Stimulated activated effector memory CD8-positive, alpha-beta T cell treated with anti-CD3 and anti-CD28 coated beads, Interleukin-12 subunit alpha, Interleukin-12 subunit beta, amount 100 ng/mL, for 72 hours (primary cell): ENCODE measurements around the gene NDUFB8.

ENCODE experiments used
- ATAC-seq: fragments of 150-1000 bp; cut with Tn5 transposase; 2 replicates; pipeline ENCODE4 v1.10.0; 2021
- DNase-seq, 2 donors: peaks; one replicate each; pipeline ENCODE4 v3.0.0; 2021 to 2022; ENCODE audit warnings: low spot score in 2 of 2
- H3K27ac Mint-ChIP-seq: one replicate; pipeline ENCODE4 v1.8.0; 2022; ENCODE audit warnings: mild to moderate bottlenecking, mixed read lengths
- H3K36me3 Mint-ChIP-seq: one replicate; pipeline ENCODE4 v1.8.0; 2022; ENCODE audit warnings: mild to moderate bottlenecking, mixed read lengths
- H3K4me1 Mint-ChIP-seq: one replicate; pipeline ENCODE4 v1.8.0; 2022; ENCODE audit warnings: mixed read lengths
- H3K4me3 Mint-ChIP-seq: one replicate; pipeline ENCODE4 v1.8.0; 2022; ENCODE audit warnings: mild to moderate bottlenecking, mixed read lengths
- H3K9me3 Mint-ChIP-seq: one replicate; pipeline ENCODE4 v1.8.0; 2022; ENCODE audit warnings: mixed read lengths

Gene NDUFB8

DNA sequence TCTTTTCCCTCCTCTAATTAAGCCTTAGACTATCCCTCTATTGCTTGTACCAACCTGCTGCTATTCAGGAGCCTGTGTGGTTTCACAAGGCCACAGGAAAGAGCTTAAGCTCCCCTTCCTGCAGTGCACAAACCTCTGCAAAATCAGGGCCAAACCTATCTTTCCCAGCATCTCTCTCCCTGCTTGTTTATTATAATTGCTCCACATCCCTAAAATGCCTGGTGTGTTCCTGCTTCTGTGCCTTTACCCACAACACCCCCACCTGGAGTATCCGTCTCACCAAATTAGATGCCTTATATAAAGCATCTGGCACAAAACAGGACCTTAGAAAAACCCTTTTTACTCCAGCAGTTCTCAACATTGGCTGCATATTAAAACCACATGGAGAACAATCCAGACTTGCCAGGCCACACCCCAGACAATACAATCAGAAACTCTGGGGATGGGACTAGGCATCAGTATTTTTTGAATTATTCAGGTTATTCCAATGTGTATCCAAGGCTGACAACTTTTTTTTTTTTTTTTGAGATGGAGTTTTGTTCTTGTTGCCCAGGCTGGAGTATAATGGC lies 26.7 kb downstream of the NDUFB8 start:
- Mint-ChIP-seq H3K27ac (no peak overlapping the region), H3K9me3 (no peaks in the 10 kb centered on the region), H3K36me3 (peaks cover 92% of the 10 kb centered on the region), H3K4me1 (peaks cover 28% of the 10 kb centered on the region), H3K4me3 (no peak overlapping the region)
- DNase-seq (no peak), ATAC-seq (no peak)

DNA sequence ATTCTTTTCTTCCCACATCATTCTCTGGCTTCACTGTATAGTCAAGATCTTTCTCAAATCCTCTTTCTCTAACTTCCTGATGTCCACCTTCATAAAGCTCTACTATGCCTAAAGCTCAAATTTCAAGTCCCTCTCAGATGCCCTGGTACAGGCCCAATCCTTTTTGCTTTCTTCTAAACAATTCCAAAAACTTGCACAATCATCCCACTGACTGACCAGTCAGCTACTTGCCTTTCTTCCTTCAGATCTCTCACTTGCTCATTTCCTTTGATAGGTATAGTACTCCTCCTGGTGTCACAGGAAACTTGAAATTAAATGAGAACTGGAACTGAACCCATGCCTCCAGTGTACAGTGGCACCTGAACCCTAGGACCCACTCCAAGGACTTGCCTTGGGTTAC lies 28.2 kb downstream of the NDUFB8 start:
- Mint-ChIP-seq H3K4me1 (peaks cover 12% of the 10 kb centered on the region), H3K36me3 (peaks cover 86% of the 10 kb centered on the region), H3K27ac (no peak overlapping the region), H3K9me3 (no peaks in the 10 kb centered on the region), H3K4me3 (no peak overlapping the region)
- ATAC-seq (no peak), DNase-seq (no peak)

DNA sequence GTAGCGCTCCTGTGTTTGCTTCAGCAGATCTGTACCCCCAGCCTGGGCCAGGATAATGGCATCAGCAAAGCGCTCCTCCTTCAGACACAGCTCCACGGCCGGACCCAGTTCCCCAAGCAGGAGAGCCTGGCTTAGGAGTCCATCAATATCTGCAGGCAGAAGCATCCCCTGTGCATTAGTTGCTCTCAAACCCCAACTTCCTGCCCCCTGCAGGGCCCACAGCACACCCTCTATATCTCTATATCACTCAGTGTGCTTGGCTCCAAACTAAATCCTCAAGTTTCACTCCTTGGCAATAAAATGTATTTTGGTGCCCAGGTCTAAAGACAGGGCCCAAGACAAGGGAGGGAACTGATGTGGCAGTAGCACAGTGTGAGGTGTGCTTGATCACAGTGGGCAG lies 31.6 kb downstream of the NDUFB8 start:
- DNase-seq (no peak), ATAC-seq (no peak)
- no peak overlapping the region for H3K27ac Mint-ChIP-seq
- H3K9me3 Mint-ChIP-seq: no peaks in the 10 kb centered on the region
- H3K4me1 Mint-ChIP-seq: no peaks in the 10 kb centered on the region
- no peak overlapping the region for H3K4me3 Mint-ChIP-seq
- peaks cover 90% of the 10 kb centered on the region for H3K36me3 Mint-ChIP-seq

DNA sequence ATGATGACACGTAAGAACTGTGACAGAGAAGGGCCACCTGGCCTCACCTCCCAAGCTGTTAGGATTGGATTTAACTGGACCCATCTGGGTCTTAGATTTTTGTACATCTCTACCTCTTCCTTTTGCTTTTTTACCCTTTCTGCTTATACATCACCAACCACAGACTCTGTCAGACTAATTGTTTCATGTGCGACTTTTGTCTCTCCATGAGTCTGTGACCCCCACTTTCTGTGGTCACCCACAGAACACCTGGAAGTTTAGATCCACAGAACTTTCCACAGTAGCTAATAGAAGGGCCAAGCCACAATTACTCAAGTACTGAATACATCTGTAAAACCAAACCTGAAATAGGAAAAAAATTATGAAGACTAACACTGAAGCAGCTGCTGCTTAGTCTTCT lies 33.1 kb downstream of the NDUFB8 start:
- Mint-ChIP-seq H3K27ac (peak overlapping the region; percentile 27), H3K4me3 (no peak overlapping the region), H3K4me1 (no peaks in the 10 kb centered on the region), H3K36me3 (peaks cover 91% of the 10 kb centered on the region), H3K9me3 (no peaks in the 10 kb centered on the region)
- DNase-seq: no peak
- no peak for ATAC-seq

DNA sequence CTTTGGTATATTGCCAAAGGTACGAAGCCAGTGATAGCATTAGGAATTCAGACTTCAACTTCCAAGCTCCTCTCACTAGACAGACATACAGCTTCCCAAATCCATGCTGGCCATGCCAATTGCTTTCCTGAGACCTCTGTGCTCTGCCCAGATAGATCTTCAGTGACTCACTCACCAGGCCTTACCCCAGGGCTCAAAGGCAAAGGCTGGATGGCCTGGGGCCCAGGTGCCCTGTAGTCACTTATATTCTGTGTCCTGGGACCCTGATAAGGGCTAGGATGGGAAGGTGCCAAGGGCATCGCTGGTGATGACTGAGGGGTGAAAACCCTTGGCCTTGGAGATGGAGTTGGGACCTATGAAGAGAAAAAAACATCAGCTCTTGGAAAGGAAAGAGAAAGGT lies 39.1 kb downstream of the NDUFB8 start:
- no peak overlapping the region for H3K4me3 Mint-ChIP-seq
- ATAC-seq: no peak
- no peak overlapping the region for H3K27ac Mint-ChIP-seq
- H3K4me1 Mint-ChIP-seq: no peaks in the 10 kb centered on the region
- H3K9me3 Mint-ChIP-seq: no peaks in the 10 kb centered on the region
- no peak for DNase-seq
- H3K36me3 Mint-ChIP-seq: peaks cover 95% of the 10 kb centered on the region

DNA sequence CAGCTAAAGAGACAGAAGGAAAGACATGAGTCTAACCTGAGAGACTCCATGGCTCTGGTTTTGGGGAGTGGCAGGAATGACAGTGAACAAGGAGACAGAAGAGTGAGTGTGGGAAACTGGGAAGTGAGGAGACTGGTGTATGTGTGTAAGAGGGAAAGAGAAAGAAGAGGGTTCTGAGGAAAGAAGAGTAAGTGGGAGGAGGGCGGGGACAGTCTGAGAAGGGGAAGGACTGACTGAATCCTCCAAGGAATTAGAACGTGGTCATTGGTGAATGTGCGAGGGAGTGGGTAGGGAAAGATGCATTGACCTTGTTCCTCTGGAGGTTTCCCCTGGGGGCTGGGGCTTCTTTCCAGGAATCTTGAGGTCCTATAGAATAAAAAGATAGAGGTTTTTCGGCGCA lies 40.3 kb downstream of the NDUFB8 start:
- no peaks in the 10 kb centered on the region for H3K4me1 Mint-ChIP-seq
- no peaks in the 10 kb centered on the region for H3K9me3 Mint-ChIP-seq
- ATAC-seq: no peak
- H3K27ac Mint-ChIP-seq: no peak overlapping the region
- peaks cover 84% of the 10 kb centered on the region for H3K36me3 Mint-ChIP-seq
- no peak for DNase-seq
- no peak overlapping the region for H3K4me3 Mint-ChIP-seq

DNA sequence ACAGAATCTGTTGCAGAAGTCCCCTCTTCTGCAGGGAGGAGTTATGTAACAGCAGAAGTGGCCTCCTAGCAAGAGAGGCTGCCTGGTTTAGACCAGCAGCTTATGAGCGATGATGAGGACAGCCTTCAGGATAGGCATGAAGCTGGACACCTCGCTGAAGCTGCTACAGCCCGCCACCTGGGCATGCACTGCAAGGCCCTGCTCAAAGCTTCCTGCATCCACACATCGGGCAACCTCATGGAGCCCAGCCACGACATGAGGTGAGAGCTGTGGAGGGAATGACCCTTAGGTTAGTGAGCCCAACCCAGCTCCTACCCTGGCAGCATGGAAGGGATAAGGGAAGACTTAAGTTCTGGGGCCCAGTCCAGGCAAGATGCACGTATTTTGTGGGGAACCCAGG lies 42.1 kb downstream of the NDUFB8 start:
- H3K4me1 Mint-ChIP-seq: peaks cover 11% of the 10 kb centered on the region
- peaks cover 65% of the 10 kb centered on the region for H3K36me3 Mint-ChIP-seq

DNA sequence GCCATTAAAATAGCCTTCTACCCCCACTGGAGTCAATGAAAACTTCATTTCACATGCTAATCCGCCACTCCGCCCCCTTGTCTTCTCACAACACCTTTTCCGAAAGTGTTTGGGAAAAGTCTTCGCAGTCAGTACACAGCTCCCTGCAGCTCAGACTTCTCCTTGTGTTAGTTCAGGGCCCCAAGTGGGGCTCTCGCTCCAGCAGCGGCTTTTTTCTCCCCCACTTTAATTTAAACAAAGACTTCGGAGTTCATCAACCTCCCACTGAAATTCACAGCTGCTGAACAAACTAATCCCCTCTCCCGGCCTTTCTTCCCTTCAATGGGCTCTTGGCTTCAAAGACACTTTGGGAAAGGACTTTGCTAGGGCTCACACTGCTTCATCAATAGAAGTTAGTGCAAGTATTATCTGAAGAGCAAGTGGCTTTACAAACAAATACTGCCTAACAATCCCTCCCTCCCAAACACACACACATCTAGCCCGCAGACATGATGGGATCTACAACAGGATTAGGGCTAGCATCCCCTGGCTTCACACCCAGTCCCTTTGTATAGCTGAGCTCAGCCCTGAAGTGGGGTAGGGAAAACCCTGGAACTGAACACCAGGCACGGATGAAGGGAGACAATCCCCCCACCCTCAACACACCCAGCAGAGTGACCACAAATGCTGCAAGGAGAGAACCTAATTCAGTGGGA lies 43.7 kb downstream of the NDUFB8 start:
- DNase-seq (no peak), ATAC-seq (no peak)
- peaks cover 24% of the 10 kb centered on the region for H3K4me1 Mint-ChIP-seq
- no peak overlapping the region for H3K4me3 Mint-ChIP-seq
- no peak overlapping the region for H3K27ac Mint-ChIP-seq
- H3K9me3 Mint-ChIP-seq: no peaks in the 10 kb centered on the region
- peaks cover 56% of the 10 kb centered on the region for H3K36me3 Mint-ChIP-seq

More for the DNA sequence above, 42.1 kb downstream of the NDUFB8 start:
- ATAC-seq (no peak), DNase-seq (no peak)
- Mint-ChIP-seq H3K4me3 (no peak overlapping the region), H3K9me3 (no peaks in the 10 kb centered on the region), H3K27ac (no peak overlapping the region)

DNA sequence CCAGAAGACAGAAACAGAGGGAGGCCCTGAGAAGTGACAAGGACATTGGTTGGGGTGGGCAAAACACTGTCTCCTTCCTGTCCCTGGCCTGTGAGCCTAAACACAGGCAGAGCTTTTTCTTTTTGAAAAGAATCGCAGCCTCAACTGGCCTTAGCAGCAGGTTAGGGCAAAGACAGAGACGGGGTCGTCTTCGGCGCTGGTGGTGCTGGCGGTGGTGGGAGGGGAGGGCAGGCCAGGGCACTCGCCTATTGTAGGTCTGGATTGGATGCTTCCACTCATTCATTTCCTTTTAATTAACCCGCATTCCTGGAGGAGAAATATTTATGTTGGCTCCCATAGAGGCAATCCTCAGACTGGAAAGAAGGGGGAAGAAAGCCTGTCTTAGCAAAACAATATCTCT lies 44.3 kb downstream of the NDUFB8 start:
- Mint-ChIP-seq H3K4me1 (peaks cover 24% of the 10 kb centered on the region), H3K27ac (no peak overlapping the region), H3K4me3 (no peak overlapping the region), H3K36me3 (peaks cover 51% of the 10 kb centered on the region), H3K9me3 (no peaks in the 10 kb centered on the region)
- ATAC-seq (no peak), DNase-seq (no peak)

DNA sequence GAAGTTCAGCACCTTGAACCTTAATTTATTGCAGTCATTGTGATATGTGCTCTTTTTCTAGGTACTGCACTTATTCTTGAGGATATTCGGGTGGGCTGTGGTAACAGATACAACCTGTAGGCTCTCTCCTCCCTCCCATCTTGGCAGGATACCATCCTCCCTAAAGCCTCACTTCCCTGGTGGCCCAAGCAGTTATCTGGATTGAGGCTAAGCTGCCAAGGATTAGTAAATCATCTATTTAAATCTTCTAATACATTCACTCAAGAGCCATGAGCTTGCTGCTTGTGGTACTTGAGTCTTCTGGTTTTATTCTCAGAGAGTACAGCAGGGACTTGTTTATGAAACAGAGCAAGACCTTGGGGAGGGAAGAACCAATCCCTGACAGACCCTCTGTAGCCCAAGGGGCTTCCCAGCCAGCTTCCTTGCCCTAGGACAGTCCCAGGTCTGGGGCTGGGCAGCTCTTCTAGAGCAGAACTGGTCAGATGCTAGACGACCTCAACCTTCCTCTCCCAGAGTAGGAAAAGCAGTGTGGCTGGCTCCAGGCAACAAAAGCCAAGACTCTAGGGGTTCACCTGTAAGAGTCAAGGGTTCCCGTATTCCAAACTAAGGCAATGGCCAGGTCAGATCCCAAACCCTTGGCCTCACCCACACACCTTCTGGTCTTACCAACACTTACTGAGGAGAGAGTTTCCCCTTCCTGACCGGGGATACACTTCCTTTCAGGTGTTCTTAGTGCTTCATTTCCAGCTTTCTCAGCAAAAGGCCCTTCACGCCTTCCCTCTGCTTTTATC lies 45.6 kb downstream of the NDUFB8 start:
- no peak for DNase-seq
- H3K36me3 Mint-ChIP-seq: peaks cover 38% of the 10 kb centered on the region
- no peak for ATAC-seq
- peaks cover 24% of the 10 kb centered on the region for H3K4me1 Mint-ChIP-seq
- no peak overlapping the region for H3K27ac Mint-ChIP-seq
- H3K4me3 Mint-ChIP-seq: no peak overlapping the region
- no peaks in the 10 kb centered on the region for H3K9me3 Mint-ChIP-seq

DNA sequence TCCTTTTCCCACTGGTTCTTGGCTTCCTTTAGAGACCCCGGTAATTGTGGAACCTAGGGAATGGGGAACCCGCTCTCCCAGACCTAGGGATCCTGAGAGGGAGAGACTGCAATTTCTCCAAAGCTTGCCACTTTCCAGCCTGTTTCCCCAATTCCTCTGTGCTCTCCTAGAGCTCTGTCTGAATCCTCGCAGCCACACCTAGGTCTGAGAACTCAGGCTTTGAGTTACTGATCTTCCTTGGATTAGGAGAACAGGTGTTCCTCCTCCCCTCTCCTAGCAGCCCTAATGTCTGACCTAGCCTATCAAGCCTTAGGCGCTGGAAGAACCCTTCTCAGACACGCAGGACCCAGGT lies 46.9 kb downstream of the NDUFB8 start:
- ATAC-seq (no peak), DNase-seq (no peak)
- Mint-ChIP-seq H3K4me1 (peaks cover 24% of the 10 kb centered on the region), H3K4me3 (peak overlapping the region; percentile 80), H3K36me3 (peaks cover 26% of the 10 kb centered on the region), H3K9me3 (no peaks in the 10 kb centered on the region), H3K27ac (peak overlapping the region; percentile 58)

DNA sequence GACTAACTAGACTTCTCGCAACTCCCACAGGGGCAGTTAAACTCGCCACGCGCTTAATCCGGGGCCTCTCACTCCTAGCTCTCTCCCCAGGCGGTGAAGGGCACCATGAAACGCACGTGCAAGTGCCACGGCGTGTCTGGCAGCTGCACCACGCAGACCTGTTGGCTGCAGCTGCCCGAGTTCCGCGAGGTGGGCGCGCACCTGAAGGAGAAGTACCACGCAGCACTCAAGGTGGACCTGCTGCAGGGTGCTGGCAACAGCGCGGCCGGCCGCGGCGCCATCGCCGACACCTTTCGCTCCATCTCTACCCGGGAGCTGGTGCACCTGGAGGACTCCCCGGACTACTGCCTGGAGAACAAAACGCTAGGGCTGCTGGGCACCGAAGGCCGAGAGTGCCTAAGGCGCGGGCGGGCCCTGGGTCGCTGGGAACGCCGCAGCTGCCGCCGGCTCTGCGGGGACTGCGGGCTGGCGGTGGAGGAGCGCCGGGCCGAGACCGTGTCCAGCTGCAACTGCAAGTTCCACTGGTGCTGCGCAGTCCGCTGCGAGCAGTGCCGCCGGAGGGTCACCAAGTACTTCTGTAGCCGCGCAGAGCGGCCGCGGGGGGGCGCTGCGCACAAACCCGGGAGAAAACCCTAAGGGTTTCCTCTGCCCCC lies 47.4 kb downstream of the NDUFB8 start:
- Mint-ChIP-seq H3K4me3 (peak overlapping the region; percentile 80), H3K4me1 (peaks cover 24% of the 10 kb centered on the region), H3K36me3 (peaks cover 21% of the 10 kb centered on the region), H3K27ac (no peak overlapping the region), H3K9me3 (no peaks in the 10 kb centered on the region)
- ATAC-seq (peak; percentile 80), DNase-seq (peak; percentile 64 to 81)

DNA sequence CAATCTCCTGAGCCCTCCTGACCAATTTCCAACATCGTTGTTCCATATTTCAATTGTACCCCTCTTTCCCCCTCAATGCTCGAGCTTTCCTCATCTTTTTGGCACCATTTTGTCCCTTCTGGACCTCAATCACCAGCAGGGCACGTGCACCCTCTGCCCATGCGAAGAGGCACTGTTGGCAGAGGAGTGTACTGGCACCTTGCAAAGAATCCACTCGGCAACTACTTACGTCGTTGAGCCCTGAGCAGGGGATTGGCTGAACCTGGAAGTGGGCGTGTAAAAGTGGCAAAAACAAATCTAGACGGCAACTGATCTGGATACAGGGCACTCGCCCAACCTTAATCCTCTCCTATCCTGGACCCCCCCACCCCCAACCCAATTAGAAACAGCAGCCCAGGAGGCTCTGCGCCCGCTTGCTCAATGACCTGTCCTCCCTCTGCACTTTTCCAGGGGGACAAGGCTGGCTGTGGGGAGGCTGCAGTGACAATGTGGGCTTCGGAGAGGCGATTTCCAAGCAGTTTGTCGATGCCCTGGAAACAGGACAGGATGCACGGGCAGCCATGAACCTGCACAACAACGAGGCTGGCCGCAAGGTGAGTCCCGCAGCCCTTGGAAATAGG lies 48.1 kb downstream of the NDUFB8 start:
- H3K4me1 Mint-ChIP-seq: peaks cover 24% of the 10 kb centered on the region
- H3K9me3 Mint-ChIP-seq: no peaks in the 10 kb centered on the region
- H3K27ac Mint-ChIP-seq: no peak overlapping the region
- peak overlapping the region; percentile 80 for H3K4me3 Mint-ChIP-seq
- ATAC-seq (peak; percentile 96), DNase-seq (peak; percentile 93 to 98)
- H3K36me3 Mint-ChIP-seq: peaks cover 13% of the 10 kb centered on the region

DNA sequence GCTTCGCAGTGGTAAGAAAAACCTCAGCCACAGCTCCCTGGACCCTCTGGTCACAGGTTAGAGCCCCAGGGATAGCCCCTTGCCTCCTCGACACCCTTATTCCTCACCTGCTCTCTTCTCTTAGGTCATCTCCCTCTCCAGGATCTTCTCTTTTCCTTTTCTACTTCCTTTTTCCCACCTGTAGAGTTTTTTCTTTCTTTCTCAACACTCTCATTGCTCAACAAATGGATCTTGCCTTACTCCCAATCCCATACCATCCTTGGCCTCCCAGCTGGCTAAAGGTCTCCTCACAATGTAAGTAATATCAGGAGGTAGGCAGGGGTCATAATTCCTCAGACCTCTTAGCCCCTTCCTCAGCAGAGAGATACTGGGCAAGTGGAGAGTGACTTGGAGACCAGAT lies 49.7 kb downstream of the NDUFB8 start:
- H3K9me3 Mint-ChIP-seq: no peaks in the 10 kb centered on the region
- no peak overlapping the region for H3K4me3 Mint-ChIP-seq
- no peak overlapping the region for H3K27ac Mint-ChIP-seq
- DNase-seq: no peak
- no peak for ATAC-seq
- H3K4me1 Mint-ChIP-seq: peaks cover 24% of the 10 kb centered on the region
- H3K36me3 Mint-ChIP-seq: peaks cover 5% of the 10 kb centered on the region

DNA sequence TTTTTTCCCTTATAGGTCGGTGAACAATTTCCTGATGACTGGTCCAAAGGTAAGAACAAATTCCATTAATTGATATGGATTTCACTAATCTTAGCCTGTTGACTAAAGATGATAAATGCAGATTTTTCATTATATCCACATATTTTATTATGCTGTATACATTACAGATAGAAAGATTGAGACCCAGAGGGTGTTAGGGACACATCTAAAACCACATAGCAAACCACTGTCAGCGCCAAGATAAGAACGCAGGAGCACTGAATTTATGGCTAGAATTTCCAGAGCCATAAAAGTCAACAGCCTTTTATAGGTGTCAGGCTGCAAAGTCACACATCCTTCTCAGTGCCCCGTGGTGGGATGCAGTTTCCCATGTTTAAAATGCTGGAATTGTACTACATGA lies 50.6 kb downstream of the NDUFB8 start:
- no peak overlapping the region for H3K27ac Mint-ChIP-seq

More for the DNA sequence above, 50.6 kb downstream of the NDUFB8 start:
- peaks cover 24% of the 10 kb centered on the region for H3K4me1 Mint-ChIP-seq
- H3K4me3 Mint-ChIP-seq: no peak overlapping the region
- no peaks in the 10 kb centered on the region for H3K9me3 Mint-ChIP-seq
- DNase-seq (no peak), ATAC-seq (no peak)
- peaks cover 5% of the 10 kb centered on the region for H3K36me3 Mint-ChIP-seq
